HuH-7.5 (cell line): Measurements from ENCODE around the gene ARMC9.
"Not testable (repeated sequence)": the region's sequence is repeated elsewhere in the genome, so short reads cannot be mapped to it uniquely, and the experiment has no call there.

Experiments used
- DNase-seq: peaks from one replicate; pipeline ENCODE4 v3.0.0; 2011; ENCODE audit warnings: low spot score

ARMC9 gene

GRCh38 chr2:231290321-231291015, 92.0 kb downstream of the ARMC9 start:
- no peak for DNase-seq

- no peak for DNase-seq
These were observed 94.2 kb downstream of the ARMC9 start for GRCh38 chr2:231292472-231293134.

GRCh38 chr2:231293163-231293562, 94.7 kb downstream of the ARMC9 start:
- no peak for DNase-seq

- DNase-seq, result no peak
These were observed 95.7 kb downstream of the ARMC9 start for GRCh38 chr2:231294116-231294515.

- no peak for DNase-seq
These were observed 96.3 kb downstream of the ARMC9 start for GRCh38 chr2:231294571-231295362.

- DNase-seq, result no peak
These were observed 96.9 kb downstream of the ARMC9 start for GRCh38 chr2:231295363-231295655.

GRCh38 chr2:231296401-231296974, 98.1 kb downstream of the ARMC9 start:
- no peak for DNase-seq

GRCh38 chr2:231297108-231297908, 98.9 kb downstream of the ARMC9 start:
- peak; percentile 82 for DNase-seq

GRCh38 chr2:231298091-231298490, 99.7 kb downstream of the ARMC9 start:
- no peak for DNase-seq

GRCh38 chr2:231299267-231299666, 100.8 kb downstream of the ARMC9 start:
- DNase-seq, result no peak

- DNase-seq, result no peak
These were observed 101.7 kb downstream of the ARMC9 start for GRCh38 chr2:231300020-231300721.

GRCh38 chr2:231300722-231301076, 102.3 kb downstream of the ARMC9 start:
- DNase-seq, result no peak

- not testable (repeated sequence) for DNase-seq
These were observed 105.8 kb downstream of the ARMC9 start for GRCh38 chr2:231304259-231304658.

GRCh38 chr2:231305221-231305620, 106.8 kb downstream of the ARMC9 start:
- no peak for DNase-seq

- no peak for DNase-seq
These were observed 108.5 kb downstream of the ARMC9 start for GRCh38 chr2:231306791-231307393.

GRCh38 chr2:231308219-231308618, 109.8 kb downstream of the ARMC9 start:
- no peak for DNase-seq

GRCh38 chr2:231308631-231309428, 110.4 kb downstream of the ARMC9 start:
- DNase-seq, result no peak

- DNase-seq, result no peak
These were observed 113.6 kb downstream of the ARMC9 start for GRCh38 chr2:231312066-231312465.

- DNase-seq, result no peak
These were observed 117.5 kb downstream of the ARMC9 start for GRCh38 chr2:231315896-231316295.

GRCh38 chr2:231317579-231317978, 119.1 kb downstream of the ARMC9 start:
- DNase-seq, result no peak
